C1 segment of cervical spinal cord (tissue), 14 donors: ENCODE data around the gene BPIFB2.
"Not testable (repeated sequence)": the region's sequence is repeated elsewhere in the genome, so short reads cannot be mapped to it uniquely, and the experiment has no call there.

ENCODE experiments used
- DNase-seq, 14 donors: peaks; one replicate each; lab custom pipeline; 2025; lab: John Stamatoyannopoulos, UW

Gene BPIFB2

GRCh38 chr20:33007376-33008335, at the start of gene BPIFB2:
BPIFB2 (plus strand) TSS chr20:33007704; CDS start chr20:33008575, 871 bp downstream.
- DNase-seq, result no peak

GRCh38 chr20:32958574-32958973, 48.9 kb upstream of the BPIFB2 start:
- no peak for DNase-seq

GRCh38 chr20:32959351-32960221, 47.9 kb upstream of the BPIFB2 start:
- no peak for DNase-seq

GRCh38 chr20:32960222-32960518, 47.3 kb upstream of the BPIFB2 start:
- DNase-seq, result no peak

- DNase-seq, result no peak
These were observed 46.4 kb upstream of the BPIFB2 start for GRCh38 chr20:32960849-32961731.

GRCh38 chr20:32962053-32962452, 45.5 kb upstream of the BPIFB2 start:
- no peak for DNase-seq

- not testable (repeated sequence) for DNase-seq
These were observed 44.9 kb upstream of the BPIFB2 start for GRCh38 chr20:32962646-32963045.

GRCh38 chr20:32963176-32963575, 44.3 kb upstream of the BPIFB2 start:
- DNase-seq, result no peak

GRCh38 chr20:32964575-32964974, 42.9 kb upstream of the BPIFB2 start:
- no peak for DNase-seq

- DNase-seq, result no peak
These were observed 42.4 kb upstream of the BPIFB2 start for GRCh38 chr20:32965115-32965514.

GRCh38 chr20:32965581-32966373, 41.7 kb upstream of the BPIFB2 start:
- DNase-seq, result no peak

- no peak for DNase-seq
These were observed 41.1 kb upstream of the BPIFB2 start for GRCh38 chr20:32966382-32966781.

- DNase-seq, result no peak
These were observed 40.4 kb upstream of the BPIFB2 start for GRCh38 chr20:32966881-32967781.

- DNase-seq, result no peak
These were observed 39.5 kb upstream of the BPIFB2 start for GRCh38 chr20:32967961-32968457.

GRCh38 chr20:32968478-32969241, 38.8 kb upstream of the BPIFB2 start:
- DNase-seq, result no peak

- DNase-seq, result no peak
These were observed 38.0 kb upstream of the BPIFB2 start for GRCh38 chr20:32969356-32970114.

GRCh38 chr20:32970115-32970972, 37.2 kb upstream of the BPIFB2 start:
- DNase-seq, result no peak
